ENCODE measurements around the gene GCH1.
"Not testable (repeated sequence)": the region's sequence is repeated elsewhere in the genome, so short reads cannot be mapped to it uniquely, and the experiment has no call there.

GCH1 gene

DNA sequence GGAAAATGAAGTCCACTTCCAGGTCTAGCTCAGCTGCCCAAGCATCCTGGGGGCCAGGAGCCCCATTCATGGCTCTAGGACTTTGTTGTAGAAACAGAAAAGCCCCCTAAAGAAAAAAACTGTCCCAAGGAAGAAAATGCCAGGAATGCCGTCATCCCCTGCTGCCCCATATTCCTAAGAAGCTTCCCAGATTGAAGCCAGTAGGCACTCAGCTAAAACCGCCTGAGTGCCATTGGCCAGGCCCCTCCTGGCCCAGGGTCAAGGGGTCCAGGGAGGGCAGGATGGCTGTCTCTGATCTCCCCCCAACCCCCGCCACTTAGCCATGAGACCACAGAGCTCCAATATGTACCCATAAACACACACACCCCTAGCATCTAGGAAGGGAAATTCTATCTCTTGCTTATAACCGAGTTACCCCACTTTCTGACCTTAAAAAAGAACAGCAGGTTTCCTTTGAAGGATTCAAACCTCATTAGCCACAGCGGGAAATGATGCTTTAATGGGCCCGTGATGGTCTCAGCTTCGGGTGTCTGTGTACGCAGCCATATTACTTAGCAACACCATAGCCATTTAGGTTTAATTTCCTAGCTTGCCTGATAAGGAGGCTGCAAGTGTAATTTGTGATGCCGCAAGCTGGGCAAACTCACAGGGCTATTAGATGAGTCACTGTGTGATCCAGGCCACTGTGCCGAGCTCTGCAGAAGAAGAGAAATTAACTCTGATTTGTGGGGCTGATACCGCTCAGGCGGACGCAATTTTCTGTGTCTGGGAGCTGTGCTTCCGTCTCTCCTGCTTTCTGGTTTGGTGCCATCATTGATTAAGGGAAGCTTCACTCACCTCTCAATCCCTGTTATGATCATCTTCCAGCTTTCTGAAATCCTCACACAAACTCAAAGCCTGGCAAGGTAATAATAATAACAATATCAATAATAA is 84.2 kb downstream of the GCH1 start:
- no peak for DNase-seq (ENCODE audit: low read depth in 2 of 2)

GRCh38 chr14:54817506-54817905 is 85.1 kb downstream of the GCH1 start:
- DNase-seq (ENCODE audit: low read depth in 2 of 2): no peak

- DNase-seq (ENCODE audit: low read depth in 2 of 2): no peak
These were observed 86.2 kb downstream of the GCH1 start for GRCh38 chr14:54816450-54816849.

- no peak for DNase-seq (ENCODE audit: low read depth in 2 of 2)
These were observed 87.1 kb downstream of the GCH1 start for GRCh38 chr14:54815515-54815914.

GRCh38 chr14:54815016-54815415 is 87.6 kb downstream of the GCH1 start:
- DNase-seq (ENCODE audit: low read depth in 2 of 2): no peak

- DNase-seq (ENCODE audit: low read depth in 2 of 2): no peak
These were observed 88.5 kb downstream of the GCH1 start for GRCh38 chr14:54814076-54814475.

- no peak for DNase-seq (ENCODE audit: low read depth in 2 of 2)
These were observed 89.5 kb downstream of the GCH1 start for GRCh38 chr14:54813081-54813480.

DNA sequence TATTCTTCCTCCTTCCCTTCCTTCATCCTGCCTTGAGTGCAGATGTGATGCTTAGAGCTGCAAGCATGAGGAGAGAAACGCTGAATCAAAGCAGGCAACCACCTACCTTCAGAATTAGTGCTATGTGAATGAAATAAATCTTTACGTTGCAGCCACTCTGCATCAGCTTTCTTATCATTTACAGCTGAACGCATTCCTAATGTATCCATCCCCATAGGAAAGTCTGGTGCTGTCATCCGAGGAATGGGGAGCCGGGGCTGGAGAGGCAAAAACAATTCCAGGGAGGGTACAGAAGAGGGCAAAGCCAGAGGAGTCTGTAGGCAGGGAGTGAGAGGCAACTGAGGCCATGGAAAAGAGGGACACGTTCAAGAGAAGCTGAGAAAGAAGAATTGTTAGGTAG is 90.0 kb downstream of the GCH1 start:
- DNase-seq (ENCODE audit: low read depth in 2 of 2): no peak

DNA sequence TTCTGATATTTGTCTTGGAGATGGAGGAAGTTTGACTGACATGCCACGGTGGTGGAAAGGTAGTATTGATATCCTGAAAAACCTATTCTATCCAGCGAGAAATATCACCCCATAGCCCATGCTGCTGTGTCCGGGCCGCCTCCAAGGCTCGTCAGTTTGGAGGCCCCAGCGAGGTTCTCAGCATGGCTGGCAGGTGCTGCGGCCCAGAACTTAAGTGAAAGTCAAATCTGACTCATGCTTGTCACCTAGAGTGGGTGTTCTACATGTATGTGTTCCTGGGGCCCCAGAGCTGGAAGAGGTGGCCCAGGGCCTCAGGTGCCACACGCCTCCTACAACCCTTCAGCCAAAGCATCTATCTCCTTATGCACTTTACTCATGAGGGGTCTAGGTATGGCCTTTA is 92.9 kb downstream of the GCH1 start:
- no peak for DNase-seq (ENCODE audit: low read depth in 2 of 2)

DNA sequence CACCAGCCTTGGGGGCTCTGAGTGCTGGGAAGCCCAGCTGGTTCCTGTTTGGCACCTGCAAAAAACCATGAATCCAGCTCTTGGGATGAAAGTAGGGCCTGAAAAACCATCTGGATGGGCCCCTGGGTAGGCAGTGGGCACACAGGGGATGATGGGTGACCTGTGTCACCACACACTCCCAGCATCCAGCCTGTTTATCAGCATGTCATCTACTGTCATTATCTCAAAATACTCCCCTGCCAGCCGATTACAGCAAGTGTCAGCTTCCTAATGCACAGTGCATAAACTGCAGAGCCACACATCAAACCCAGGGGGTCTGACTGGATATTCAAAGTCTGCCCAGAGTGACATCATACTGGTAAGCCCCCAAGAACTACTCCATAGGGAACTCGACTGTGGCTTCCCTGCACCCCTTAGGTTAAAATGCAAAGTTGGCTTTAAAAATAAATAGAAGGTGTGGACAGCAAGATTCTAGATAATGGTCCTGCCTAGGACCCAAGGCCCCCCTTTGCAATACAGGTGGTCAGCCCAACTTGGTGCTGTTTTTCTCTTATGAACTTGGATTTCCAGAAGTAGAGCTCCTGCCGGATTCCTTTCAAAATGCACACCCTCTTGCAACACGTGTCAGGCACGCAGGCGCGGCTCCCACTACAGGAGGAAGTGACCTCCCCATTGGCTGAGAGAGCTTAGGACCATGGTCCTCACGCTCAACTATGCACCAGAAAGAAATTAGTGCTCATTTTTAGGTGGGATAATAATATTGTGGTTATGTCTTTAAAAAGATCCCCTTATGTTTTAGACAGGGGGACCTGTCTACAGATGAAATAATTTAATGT is 94.1 kb downstream of the GCH1 start:
- DNase-seq (ENCODE audit: low read depth in 2 of 2): no peak

DNA sequence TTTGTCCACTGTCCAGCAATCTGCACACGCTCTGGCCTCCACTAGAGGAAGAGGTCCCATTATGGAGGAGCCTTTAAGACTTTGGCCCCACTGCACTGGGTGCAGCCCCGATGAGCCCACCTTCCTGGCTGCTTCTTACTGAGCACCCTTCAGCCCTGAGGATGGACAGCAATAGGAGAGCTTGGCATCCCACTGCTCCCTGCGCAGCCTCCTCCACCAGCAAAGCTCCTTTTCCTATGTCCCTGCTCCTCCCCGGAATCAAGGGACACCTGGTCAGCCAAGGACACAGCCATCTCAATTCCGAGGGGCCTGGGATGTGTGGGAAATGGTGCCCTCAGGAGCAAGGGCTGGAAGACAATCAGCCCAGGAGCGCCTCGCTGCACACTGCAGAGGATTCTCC is 94.7 kb downstream of the GCH1 start:
- no peak for DNase-seq (ENCODE audit: low read depth in 2 of 2)

GRCh38 chr14:54807428-54807827 is 95.2 kb downstream of the GCH1 start:
- no peak for DNase-seq (ENCODE audit: low read depth in 2 of 2)

- no peak for DNase-seq (ENCODE audit: low read depth in 2 of 2)
These were observed 96.0 kb downstream of the GCH1 start for GRCh38 chr14:54806616-54807015.

DNA sequence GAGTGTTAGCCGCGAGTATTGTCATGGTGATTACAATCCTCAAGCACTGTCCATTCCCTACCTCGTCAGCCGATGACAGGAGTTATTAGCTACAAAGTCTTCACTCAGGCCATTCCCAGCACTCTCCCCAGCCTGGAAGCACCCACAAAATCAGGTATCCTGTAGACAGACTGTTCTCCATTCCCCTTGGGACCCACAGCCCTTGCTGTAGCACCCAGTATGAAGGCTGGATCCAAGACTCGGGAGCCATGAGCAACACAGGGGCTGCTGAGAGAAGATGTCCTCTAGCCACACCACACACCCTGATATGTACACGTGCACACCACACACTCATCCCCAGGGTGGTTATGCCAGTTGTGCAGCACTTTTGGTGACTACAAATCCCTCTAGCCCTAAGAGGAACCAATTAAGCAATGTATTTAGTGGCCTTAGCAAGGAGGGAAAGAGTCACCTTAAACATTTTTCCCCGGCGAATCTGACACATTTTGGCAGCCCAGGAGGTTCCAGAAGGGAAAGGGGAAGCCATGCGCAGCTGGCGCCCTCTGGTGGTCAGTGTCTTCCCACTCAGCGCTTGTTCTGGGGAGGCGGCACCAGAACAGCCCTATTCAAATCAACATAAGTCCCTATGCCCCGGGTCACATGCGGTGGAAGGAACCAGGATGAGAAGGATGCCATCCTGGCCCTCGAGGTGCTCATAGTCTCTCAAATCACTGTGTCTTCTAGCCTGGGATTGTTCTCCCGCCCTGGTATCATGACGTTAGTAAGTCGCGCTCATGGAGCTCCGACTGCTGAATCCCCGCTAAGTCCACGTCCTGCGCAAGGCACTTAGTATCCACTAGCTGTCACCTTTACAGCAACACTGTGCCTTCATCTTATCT is 96.9 kb downstream of the GCH1 start:
- peak; percentile 43 to 46 for DNase-seq (ENCODE audit: low read depth in 2 of 2)

DNA sequence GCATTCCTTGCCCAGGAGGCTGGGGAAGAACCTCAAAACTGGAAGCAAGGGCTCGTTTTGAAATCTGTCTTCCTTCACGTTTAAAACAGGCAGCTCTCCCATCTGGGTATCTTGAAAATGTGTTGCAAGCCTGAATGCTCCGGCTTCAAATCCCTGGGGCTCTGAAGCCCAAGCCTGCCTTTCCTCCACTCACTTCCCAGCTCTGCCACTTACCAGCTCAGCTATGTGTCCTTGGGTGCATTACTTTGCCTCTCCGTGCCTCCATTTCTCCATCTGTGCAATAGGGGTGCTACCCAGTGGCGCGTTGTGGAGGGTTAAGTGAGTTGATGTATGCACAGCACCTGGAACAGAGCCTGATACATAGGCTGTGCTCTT is 97.6 kb downstream of the GCH1 start:
- no peak for DNase-seq (ENCODE audit: low read depth in 2 of 2)

DNA sequence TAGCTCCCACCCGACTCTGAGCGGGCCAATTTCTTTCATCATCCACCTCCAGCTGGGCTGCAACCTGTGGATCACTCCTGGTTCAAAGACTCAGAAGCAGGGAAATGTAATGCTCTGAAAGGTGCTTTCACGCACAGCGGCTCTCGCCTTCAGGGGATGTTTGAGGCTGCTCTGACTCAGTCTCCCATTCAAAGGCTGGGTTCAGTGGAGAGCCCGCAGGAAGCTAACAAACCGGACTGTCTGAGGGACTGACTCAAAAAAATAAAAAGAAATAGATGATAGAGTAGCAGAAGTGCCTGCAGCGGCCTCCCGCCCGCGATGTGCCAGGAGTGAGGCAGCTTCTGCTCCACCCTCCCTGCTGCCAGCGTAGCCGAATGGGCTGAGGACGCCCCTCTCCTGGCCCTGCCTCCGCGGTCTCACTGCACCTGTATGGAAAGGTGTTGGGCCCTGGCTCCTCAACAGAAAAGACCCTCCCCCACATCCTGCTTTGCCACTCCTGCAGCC is 98.0 kb downstream of the GCH1 start:
- DNase-seq (ENCODE audit: low read depth in 2 of 2): no peak

- no peak for DNase-seq (ENCODE audit: low read depth in 2 of 2)
These were observed 98.6 kb downstream of the GCH1 start for GRCh38 chr14:54803926-54804537.

DNA sequence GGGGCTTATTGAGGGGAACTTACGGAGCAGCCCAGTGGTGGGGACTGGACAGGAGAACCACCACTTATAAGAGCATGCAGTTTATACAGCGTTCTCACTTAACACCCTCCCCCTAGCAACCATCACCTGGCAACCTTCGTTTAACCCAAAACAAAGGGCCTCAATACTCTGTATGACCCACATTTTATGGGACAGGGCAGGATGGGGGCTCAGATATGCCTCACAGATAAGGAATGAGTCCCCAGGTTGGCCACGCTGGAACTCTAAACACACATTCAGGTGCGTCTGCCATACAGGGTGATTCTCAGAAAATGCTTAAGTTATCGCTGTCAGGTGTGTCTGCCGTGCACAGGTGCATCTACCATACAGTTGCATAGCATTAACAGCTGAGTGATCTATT is 99.2 kb downstream of the GCH1 start:
- DNase-seq (ENCODE audit: low read depth in 2 of 2): no peak

DNA sequence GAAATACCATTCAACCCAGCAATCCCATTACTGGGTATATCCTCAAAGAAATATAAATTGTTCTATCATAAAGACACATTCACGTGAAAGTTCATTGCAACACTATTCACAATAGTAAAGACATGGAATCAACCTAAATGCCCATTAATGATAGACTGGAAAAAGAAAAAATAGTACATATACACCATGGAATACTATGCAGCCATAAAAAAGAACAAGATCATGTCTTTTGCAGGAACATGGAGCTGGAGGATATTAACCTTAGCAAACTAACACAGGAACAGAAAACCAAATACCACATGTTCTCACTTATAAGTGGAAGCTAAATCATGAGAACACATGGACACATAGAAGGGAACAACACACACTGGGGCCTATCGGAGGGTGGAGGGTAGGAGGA is 101.1 kb downstream of the GCH1 start:
- not testable (repeated sequence) for DNase-seq (ENCODE audit: low read depth in 2 of 2)

- DNase-seq (ENCODE audit: low read depth in 2 of 2): no peak
These were observed 104.0 kb downstream of the GCH1 start for GRCh38 chr14:54798465-54799124.

DNA sequence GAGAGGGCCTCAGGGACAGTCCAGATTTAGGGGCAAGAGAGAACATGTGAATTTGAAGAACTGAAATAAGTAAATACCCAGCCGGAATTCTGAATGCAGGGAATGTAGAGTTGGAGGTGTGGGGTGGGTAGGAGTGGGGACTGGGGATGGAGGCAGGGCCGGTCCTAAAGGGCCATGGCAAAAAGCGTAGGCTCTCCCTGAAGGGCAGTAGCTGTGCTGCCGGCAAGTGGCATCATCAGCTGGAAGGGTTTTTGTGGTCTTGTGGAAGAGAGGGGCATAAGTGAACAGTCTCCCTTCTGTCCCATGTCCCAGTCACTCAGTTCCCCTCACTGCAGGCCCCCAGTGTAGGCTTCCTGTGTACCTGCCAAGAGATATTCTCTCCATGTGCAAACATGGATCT is 104.6 kb downstream of the GCH1 start:
- no peak for DNase-seq (ENCODE audit: low read depth in 2 of 2)

Data from stimulated activated CD8-positive, alpha-beta memory T cell treated with anti-CD3 and anti-CD28 coated beads, Interleukin-7, amount 100 ng/mL, for 1 hour (primary cell).